Femur (tissue), 1 donor: ENCODE measurements around the gene RRBP1.

Source experiments
- DNase-seq: peaks from one replicate; pipeline ENCODE4 v3.0.0-alpha.2; 2017

RRBP1 gene

GRCh38 chr20:17682103-17682888 lies at the start of gene RRBP1:
RRBP1 (minus strand) TSS chr20:17682242; CDS start chr20:17660507, 21,735 bp downstream.
- DNase-seq = peak; percentile 99

GRCh38 chr20:17731233-17731632 lies 49.2 kb upstream of the RRBP1 start:
- no peak for DNase-seq

GRCh38 chr20:17730071-17730470 lies 48.0 kb upstream of the RRBP1 start:
- no peak for DNase-seq

GRCh38 chr20:17728074-17728473 lies 46.0 kb upstream of the RRBP1 start:
- DNase-seq = no peak

GRCh38 chr20:17727351-17727750 lies 45.3 kb upstream of the RRBP1 start:
- DNase-seq = no peak

- DNase-seq = no peak
Observed at GRCh38 chr20:17726902-17727301, 44.9 kb upstream of the RRBP1 start.

- no peak for DNase-seq
Observed at GRCh38 chr20:17725094-17725835, 43.2 kb upstream of the RRBP1 start.

GRCh38 chr20:17723301-17723691 lies 41.3 kb upstream of the RRBP1 start:
- DNase-seq = no peak

GRCh38 chr20:17722493-17723300 lies 40.7 kb upstream of the RRBP1 start:
- DNase-seq = no peak

- no peak for DNase-seq
Observed at GRCh38 chr20:17721802-17722486, 39.9 kb upstream of the RRBP1 start.

- DNase-seq = no peak
Observed at GRCh38 chr20:17720755-17721154, 38.7 kb upstream of the RRBP1 start.

GRCh38 chr20:17716331-17716730 lies 34.3 kb upstream of the RRBP1 start:
- no peak for DNase-seq

- DNase-seq = no peak
Observed at GRCh38 chr20:17715075-17715474, 33.0 kb upstream of the RRBP1 start.

GRCh38 chr20:17714597-17714996 lies 32.6 kb upstream of the RRBP1 start:
- no peak for DNase-seq

GRCh38 chr20:17712708-17713107 lies 30.7 kb upstream of the RRBP1 start:
- DNase-seq = no peak

GRCh38 chr20:17712201-17712600 lies 30.2 kb upstream of the RRBP1 start:
- no peak for DNase-seq

GRCh38 chr20:17711267-17711627 lies 29.2 kb upstream of the RRBP1 start:
- DNase-seq = no peak

- no peak for DNase-seq
Observed at GRCh38 chr20:17710379-17711266, 28.6 kb upstream of the RRBP1 start.

- DNase-seq = no peak
Observed at GRCh38 chr20:17709361-17710293, 27.6 kb upstream of the RRBP1 start.

- no peak for DNase-seq
Observed at GRCh38 chr20:17708675-17709360, 26.8 kb upstream of the RRBP1 start.
